ENCODE data around the gene TMC6.

TMC6 gene

DNA sequence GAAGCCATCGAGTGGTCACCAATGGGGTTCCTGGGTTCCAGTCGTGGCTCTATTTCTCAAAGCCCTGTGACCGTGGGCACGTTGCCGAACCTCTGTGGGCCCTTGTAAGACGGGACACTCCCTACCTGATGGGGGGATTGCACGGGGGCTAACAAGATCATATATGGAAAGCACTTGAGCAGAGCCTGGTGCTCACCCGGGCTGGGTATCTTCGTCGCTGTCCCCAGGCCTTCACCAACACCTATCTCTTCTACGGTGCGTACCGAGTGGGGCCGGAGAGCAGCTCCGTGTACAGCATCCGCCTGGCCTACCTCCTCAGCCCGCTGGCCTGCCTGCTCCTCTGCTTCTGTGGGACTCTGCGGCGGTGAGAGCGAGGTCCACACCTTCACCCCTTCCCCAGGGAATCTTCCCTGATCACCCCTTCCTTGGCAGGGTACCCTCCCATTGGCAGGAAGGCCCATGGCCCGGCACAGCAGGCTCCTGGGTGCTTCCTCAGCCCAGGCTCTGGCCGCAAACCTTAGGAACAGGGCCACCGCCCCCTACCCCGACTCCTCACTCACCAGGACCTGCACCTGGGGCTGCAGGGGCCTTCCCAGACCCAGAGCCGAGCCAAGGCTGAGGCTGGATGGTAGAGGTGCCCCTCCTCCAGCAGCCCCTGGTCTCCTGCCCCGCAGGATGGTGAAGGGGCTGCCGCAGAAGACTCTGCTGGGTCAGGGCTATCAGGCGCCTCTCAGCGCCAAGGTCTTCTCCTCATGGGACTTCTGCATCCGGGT lies 4.8 kb upstream of the TMC6 start:
- TF ChIP-seq, protein P1, sequence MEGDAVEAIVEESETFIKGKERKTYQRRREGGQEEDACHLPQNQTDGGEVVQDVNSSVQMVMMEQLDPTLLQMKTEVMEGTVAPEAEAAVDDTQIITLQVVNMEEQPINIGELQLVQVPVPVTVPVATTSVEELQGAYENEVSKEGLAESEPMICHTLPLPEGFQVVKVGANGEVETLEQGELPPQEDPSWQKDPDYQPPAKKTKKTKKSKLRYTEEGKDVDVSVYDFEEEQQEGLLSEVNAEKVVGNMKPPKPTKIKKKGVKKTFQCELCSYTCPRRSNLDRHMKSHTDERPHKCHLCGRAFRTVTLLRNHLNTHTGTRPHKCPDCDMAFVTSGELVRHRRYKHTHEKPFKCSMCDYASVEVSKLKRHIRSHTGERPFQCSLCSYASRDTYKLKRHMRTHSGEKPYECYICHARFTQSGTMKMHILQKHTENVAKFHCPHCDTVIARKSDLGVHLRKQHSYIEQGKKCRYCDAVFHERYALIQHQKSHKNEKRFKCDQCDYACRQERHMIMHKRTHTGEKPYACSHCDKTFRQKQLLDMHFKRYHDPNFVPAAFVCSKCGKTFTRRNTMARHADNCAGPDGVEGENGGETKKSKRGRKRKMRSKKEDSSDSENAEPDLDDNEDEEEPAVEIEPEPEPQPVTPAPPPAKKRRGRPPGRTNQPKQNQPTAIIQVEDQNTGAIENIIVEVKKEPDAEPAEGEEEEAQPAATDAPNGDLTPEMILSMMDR (IDR thresholded peaks at IDR 0.05; ENCODE audit: borderline replicate concordance, control extremely low read depth, extremely low read depth, insufficient read depth, missing control alignments) = no peak
- in situ Hi-C loops (cut with MboI; ENCODE audit: low sequenced_read_pairs, unreplicated experiment) = no loop called here
- no peak for DNase-seq (ENCODE audit: low spot score)

DNA sequence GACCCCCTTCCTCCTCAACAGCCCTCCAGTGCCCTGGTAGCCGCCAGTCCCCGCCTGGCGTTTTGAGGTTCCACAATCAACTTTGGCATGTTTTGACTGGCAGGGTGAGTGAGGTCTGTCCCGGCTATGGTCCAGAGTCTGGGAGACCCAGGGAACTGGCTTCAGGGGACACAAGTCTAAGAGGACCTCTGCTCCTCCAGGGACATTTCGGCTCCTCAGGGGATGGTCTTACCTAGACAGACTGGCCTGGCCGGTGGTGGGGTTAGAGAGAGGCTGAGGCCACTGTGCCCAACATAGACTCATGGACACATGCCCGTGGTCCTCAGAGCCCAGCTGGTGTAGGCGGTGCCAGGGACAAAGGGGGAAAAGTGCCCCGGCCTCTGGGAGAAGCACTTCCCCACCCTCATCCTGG lies 4.2 kb upstream of the TMC6 start:
- TF ChIP-seq, protein P1 (IDR thresholded peaks at IDR 0.05; ENCODE audit: borderline replicate concordance, control extremely low read depth, extremely low read depth, insufficient read depth, missing control alignments) = no peak
- in situ Hi-C loops (cut with MboI; ENCODE audit: low sequenced_read_pairs, unreplicated experiment) = no loop called here

DNA sequence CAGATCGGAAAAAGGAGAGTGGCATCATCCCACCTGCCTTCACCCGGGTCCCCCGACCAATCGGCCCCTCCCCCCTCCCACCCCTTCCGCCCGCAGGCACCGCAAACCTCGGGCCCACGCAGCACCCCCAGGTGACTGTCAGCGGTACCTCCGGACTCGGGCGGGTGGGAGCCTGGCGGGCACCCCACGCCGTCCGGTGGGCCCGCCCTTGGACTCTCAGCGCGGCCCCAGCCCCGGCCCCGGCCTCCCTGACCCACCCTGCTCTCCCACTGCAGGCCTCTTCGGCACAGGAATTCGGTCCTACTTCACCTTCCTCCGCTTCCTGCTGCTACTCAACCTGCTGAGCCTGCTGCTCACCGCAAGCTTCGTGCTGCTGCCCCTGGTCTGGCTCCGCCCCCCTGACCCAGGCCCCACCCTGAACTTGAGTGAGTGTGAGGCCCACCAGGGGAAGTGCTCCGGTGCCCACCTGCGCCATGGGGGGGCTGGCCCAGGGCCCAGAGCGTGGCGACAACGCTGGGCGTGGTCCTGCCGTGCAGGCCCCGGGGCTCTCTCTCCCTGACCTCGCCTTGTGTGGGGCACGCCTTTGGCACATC lies 3.6 kb upstream of the TMC6 start:
- TF ChIP-seq, protein P1 (IDR thresholded peaks at IDR 0.05; ENCODE audit: borderline replicate concordance, control extremely low read depth, extremely low read depth, insufficient read depth, missing control alignments) = no peak
- in situ Hi-C loops (cut with MboI; ENCODE audit: low sequenced_read_pairs, unreplicated experiment) = no loop called here
- no peak for DNase-seq (ENCODE audit: low spot score)

More for the DNA sequence above, 4.2 kb upstream of the TMC6 start:
- DNase-seq (ENCODE audit: low spot score) = no peak

DNA sequence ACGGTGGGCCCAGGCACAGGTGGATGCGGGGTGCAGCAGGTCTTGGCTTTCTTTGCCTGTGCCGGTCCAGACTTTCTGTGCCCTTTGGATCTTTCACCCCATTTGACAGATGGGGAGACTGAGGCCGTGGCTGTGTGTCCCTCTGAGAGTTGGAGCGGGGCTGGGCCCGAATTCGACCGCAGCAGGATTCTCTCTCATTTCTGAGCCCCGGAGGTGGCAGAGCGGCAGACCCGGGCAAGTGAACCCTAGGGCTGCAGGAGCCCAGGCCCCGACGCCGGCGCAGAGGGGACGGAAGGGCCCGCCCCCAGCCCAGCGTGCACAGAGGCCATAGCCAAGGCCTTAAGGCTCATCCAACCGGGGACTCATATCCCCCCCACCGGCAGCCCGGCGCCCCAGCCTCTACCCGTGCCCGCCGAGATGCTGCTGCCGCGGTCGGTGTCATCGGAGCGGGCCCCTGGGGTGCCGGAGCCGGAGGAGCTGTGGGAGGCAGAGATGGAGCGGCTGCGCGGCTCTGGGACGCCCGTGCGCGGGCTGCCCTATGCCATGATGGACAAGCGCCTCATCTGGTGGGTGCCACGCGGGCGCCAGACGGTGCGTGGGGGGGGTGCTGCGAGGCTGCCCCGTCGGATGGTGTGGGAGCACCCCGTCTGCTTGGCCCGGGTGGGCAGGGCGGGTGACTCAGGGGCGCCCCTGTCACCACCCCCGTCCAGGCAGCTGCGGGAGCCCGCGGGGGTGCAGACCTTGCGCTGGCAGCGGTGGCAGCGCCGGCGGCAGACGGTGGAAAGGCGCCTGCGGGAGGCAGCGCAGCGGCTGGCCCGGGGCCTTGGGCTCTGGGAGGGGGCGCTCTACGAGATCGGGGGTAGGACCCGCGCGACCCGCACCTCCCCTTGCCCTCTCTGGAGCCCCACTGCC lies 2.9 kb upstream of the TMC6 start:
- DNase-seq (ENCODE audit: low spot score) = no peak
- TF ChIP-seq, protein P1 (IDR thresholded peaks at IDR 0.05; ENCODE audit: borderline replicate concordance, control extremely low read depth, extremely low read depth, insufficient read depth, missing control alignments) = no peak
- in situ Hi-C loops (cut with MboI; ENCODE audit: low sequenced_read_pairs, unreplicated experiment) = no loop called here

DNA sequence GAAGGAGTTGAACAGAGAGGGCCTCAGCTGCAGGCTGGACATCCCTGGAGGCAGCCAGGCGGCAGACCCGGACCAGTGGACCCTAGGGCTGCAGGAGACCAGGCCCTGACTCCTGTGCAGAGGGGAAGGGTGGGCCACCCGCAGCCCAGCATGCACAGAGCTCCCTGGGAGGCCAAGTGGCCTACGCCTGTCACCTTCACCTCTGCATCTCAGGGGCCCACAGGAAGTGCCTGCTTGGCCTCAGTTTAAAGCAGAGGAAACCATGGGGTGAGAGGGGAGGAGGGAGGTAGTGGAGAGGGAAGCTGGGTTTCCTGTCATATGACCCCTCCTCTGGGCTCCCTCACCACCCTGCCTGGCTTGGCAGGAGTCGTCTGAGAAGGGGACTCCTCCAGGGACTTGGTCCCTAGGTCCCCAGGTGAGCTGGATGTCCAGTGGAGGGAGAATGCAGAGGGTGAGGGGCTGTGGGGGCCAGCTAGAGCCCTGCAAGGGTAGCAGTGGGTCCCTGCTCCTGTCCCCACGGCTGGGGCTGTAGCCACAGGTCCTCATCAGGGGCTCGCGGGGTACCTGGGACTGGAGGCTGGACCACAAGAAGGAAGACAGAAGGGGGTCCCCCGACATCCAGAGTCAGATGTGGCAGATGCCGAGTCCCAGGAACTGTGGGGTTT lies 2.0 kb upstream of the TMC6 start, which contains the start of gene TMC8:
Gene TMC8 (plus strand): TSS at position 335 of the 665 bp plus-strand sequence. CDS start 818 bp downstream, outside the sequence.
- TF ChIP-seq, protein P1 (IDR thresholded peaks at IDR 0.05; ENCODE audit: borderline replicate concordance, control extremely low read depth, extremely low read depth, insufficient read depth, missing control alignments) = no peak
- in situ Hi-C loops (cut with MboI; ENCODE audit: low sequenced_read_pairs, unreplicated experiment) = no loop called here
- no peak for DNase-seq (ENCODE audit: low spot score)

DNA sequence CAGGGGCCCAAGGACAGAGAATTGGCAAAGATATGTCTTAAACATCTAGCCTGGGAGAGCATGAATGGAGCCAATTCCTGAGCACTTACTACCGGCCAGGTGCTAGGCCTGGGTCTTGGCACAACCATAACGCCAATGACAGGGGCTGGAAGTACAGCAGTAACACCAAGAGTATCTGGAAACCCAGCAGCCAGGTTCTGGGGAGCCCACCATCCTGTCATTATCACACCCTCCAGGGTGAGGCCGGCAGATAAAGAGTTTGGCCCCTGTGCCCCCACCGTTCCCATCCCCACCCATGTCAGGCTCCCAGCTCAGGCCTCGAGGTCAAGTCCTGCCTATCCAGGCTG lies 1.5 kb upstream of the TMC6 start:
- no peak for DNase-seq (ENCODE audit: low spot score)
- TF ChIP-seq, protein P1 (IDR thresholded peaks at IDR 0.05; ENCODE audit: borderline replicate concordance, control extremely low read depth, extremely low read depth, insufficient read depth, missing control alignments) = no peak
- in situ Hi-C loops (cut with MboI; ENCODE audit: low sequenced_read_pairs, unreplicated experiment) = no loop called here

Measured in GM13976 (cell line).